Stimulated activated CD8-positive, alpha-beta memory T cell treated with anti-CD3 and anti-CD28 coated beads, Interleukin-2, amount 100 ng/mL, for 48 hours (primary cell): Measurements from ENCODE around the gene MYOZ2.

Experiments
- DNase-seq, 2 donors: peaks; one replicate each; pipeline ENCODE4 v3.0.0-alpha.2; 2020; ENCODE audit warnings: low read depth in 2 of 2

MYOZ2 gene

DNA sequence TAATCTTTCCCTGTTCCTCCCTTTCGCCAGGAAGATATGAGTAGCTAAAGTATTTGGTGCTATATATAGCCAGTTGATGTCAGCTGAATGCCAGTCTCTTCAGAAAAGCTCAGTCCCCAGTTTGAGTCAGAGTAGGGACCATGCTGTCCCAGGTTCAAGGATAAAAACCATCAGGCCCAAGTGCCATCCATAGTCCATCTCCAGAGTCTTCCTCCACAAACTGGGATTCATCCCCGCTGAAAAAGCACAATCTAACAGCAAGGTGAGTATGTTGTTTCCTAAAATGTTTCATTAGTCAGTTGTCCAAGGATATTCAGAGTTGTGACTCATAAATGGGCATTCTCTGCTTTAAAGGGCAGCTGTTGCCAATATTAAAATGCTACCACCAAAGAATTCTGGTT is at the start of gene MYOZ2:
MYOZ2 (plus strand) TSS at position 112 of the 401 bp plus-strand sequence. CDS start 694 bp downstream, outside the sequence.
- no peak for DNase-seq

DNA sequence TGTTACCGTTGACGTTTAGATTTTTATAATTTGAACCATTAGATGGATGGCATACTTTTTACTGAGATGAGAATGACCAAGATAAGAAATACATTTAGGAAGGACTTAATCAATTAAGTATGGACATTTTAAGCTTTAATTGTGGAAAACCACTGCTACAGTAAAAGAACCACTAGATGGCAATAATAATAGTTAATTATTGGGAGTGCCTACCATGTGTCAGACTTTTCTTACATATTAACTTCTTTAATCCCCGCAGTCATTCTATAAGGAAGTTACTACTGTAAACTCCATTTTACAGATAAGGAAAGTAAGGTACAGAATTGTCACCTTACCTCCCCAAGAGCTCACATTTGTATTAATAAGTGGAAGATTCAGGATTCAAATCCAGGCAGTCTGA is 48.5 kb upstream of the MYOZ2 start:
- DNase-seq = no peak

DNA sequence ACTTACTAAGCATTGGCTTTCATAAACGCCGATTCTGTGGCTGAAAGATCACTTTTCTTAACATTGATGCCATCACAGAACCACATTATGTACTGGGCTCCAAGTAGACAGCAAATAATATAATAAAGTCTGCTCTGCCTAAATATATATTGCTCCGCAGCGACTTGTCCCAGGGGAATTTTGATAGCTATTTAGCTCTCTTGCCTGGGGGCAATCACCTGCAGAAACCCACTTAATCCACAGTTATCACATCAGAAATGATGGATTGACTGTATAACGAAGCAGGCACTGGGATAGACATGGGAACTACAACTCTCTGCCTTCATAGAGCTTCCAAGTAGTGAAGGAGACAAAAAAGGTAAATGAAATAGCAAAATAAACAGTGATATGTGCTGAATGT is 48.0 kb upstream of the MYOZ2 start:
- no peak for DNase-seq

DNA sequence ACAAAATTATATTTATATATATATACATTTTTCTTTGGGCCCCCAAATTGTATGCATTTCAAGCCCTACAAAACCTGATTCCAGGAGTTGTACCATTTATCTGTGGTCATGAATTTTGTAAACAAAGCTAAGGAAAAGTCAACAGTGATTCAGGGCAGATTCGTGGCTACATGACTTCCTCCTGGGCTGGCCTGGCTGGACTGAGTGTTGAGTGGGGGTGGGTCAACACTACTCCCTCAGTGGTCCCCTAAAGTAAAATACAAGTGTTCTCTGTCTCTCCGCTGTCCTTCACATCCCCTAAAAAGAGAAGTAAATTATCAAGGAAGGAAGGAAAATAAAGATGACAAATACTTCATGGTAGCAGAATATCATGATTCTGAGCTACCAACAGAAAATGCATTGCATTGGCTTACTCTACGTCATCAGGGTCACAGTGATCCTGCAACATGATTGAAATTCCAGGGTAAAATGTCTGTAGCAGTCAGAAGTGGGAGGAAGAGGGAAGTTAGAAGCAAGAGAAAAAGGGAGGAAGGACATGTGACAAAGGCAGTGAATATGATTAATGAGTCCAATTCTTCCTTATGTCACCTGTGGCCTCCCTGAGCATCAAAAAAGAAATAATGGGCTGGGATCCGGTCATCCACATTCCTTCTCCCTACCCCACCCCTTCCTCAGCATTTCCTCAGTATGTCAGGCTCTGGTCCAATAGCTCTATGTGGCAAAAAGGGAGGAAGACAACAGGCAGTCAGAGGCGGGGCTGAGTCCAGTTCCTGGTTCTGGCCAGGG is 42.4 kb upstream of the MYOZ2 start:
- DNase-seq = no peak

DNA sequence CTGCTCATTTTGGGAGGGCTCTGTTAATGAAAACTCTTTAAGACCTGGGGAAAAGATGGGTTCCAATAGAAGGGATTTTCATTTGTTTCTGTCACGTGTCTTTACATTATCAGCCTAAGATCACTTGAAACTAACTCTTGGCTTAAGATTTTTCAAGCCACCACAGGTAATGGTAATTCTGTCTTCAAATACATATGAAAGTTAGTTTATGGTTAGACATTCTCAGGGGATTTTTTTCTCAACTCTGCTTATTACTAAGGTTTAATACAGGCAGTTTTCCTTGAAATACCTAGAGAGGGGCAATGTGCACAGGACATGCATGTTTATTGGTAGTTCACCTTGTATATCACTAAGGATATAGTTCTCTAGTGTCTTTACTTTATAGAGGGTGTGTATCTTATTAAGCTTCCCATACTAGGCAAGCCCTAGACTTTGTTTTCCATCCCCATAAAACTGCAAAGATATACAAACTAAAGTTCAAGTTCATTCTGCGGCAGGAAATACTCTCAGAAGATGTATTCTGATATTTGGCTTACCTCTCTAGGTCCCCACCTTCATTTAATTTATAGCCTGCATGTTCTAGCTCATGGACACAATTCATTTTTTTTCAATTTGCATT is 38.2 kb upstream of the MYOZ2 start:
- no peak for DNase-seq

DNA sequence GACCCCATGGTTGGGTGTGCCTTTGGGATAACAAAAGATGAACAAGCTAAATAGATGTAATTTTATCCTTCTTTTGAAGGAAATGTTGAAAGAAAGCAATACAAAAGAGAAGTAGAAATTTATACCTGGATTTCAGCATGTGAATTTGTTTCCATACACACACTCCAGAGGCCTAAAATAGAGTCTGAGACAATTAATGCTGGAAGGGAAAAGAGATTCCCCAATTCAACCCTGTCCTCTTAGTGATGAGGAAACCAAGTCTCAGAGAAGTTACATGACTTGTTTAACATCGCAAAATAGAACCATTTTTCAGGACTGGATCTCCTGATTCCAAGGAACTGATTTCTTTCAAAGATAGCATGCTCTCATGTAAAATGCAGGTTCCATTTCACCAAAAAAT is 37.3 kb upstream of the MYOZ2 start:
- DNase-seq = no peak

DNA sequence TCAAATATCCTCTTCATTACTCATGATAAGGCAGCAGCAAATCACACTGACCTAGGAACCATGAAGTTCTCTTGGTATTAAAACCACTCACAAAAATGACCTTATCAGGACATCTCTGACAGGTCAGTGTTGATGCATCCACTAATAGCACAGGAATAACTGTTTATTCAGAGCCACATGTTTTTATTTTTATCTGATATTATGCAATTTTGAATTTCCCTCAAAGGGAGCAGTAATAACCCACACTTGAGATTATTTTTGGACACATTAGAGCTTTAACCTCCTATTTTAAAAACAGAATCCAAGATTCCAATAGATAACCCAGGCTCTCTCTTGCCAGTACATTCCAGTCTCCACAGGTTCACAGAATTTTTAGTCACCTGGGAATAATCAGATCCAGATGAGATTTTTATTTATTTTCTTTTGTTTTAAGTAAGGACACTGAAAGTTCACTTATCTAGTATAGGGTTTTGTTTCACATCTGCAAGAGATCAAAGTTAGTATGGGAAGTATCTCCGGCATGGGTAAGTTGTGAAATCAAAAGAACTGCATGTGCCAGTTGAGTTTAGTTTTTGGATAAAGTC is 36.3 kb upstream of the MYOZ2 start:
- no peak for DNase-seq

DNA sequence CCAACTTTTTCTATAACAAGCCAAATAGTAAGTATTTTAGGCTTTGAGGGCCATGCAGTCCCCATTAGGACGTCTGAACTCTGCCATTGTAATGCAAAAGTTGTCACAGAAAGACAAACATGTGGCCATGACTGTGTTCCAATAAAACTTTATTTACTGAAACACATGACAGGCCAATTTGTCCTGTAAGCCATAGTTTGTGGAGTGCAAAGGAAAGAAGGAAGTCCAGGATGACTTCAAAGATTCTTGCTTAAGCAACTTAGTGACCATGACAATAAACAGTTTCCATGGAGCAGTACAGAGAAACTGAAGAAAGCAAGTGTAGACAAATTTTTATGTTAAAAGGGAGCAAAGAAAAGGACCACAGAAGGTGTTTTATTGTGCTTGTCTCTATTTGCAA is 35.0 kb upstream of the MYOZ2 start:
- no peak for DNase-seq

DNA sequence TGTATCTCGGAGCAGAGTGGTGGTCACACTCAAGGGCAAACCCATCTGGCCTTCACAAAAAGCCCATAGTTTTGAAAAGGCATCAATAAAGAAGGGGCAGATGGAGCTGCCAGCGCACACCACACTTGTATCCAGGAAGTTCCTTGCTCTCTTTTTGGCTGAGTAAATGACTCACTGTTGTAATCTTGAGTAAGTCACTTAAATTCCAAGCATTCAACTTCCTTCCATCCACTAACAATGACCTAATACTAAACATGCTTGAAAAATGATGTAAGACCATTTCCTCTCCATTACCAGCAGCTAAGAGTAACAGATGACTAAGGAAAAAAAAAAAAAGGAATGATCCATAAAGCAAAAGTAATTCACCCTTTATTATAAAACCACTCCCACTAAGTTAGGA is 32.4 kb upstream of the MYOZ2 start:
- no peak for DNase-seq

DNA sequence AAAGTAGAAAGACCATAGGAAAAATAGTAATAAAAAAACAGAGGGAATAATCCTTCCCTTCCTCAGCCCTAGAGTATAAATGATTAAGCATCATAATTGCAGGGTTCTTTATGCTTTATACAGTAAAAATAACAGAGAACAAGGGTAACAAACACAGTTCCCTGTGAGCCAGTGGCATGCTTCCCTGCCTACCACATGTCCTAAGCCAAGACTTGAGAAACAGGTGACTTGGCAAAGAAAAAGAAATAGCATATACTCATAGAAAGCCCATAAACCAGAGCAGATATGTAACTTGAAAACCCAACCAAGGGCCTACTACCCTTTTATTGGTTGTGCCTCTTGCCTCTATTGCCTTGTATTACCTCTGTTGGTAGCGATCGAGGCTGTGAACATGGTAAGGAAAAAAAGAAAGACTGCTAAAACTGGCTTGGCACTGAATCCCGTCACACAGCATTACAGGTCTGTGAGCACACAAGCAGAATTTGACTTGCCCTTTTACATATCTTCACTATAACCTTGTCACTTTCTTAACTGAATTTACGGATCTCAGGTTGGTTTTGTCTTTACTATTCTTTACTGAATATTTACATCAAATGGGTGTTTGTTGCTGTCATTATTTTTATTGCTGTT is 30.9 kb upstream of the MYOZ2 start:
- no peak for DNase-seq

DNA sequence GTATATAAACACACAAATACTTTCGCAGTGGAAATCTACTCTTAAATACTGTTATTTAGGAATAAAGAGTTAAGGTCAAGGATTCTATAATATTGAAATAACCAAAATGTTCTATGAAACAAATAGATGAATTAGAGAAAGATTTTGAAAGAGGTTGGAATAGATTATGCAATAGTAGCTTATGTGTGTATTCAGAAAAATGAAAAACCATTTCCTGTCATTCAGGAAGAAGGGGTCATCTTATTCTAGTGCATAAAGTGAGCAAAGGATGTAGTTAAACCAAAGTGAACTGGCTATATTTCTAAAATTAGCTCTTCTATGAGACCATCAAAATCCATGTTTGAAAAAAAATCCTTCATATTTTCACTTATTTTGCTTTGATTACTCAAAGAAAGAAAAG is 30.0 kb upstream of the MYOZ2 start:
- no peak for DNase-seq

DNA sequence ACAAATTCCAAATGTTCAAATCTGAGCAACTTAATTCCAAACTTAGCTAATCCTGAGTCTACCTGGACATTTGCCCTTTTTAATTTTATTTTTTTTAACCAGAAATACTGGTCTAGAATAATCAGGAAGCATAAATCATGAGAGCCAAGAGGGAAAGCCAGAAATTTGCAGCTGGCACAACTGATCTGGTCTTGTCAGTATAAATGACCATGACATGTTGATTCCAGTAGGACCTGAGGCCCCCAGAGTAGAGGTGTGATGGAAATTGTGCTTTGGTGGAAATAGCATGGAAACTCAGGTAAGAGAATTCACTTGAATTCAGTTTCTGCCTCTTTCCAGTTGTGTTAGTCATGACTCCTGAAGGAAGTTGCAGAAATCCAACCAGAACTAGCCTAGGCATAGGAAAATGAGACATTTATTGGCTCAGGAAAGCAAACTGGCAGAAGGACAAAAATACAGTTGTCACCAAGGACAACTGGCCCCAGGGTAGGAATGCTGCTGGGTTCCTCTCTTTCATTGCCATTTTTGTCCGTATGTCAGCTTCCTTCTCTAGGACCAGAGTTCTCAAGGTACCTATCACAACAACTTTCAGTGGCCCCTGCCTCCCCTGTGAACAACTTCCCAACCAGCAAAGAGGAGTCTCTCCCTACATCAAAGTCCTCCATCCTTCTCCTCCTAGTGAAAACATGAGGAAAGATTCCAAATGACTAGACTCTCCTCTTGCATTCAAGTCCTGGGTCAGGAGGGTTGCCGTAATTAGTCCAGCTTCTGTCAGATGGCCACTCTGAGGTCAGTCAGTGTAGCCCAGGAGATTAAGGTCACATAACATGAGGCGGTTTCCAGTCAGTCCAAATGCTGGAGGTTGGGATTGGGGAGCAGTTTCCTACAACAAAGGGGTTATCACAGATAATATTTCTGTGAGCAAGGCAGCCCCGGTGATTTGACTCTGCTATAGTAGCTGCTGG is 29.3 kb upstream of the MYOZ2 start:
- DNase-seq = no peak

DNA sequence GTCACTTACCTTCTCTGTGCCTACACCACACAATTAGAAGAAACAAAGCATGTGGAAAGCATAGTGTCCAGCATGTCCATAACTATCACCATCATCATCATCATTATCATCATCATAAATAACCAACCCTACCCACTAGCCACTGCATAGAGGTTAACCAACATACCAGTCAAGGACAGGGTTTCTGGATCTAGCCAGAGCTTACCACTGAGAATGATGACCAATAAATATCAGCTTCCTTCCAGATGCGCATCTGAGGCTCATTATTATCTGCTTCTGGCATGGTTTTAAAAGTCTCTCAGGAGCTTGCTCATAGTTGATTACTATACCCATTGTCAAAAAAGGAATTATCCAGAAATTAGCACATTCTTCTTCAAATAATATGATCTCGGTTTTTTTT is 25.5 kb upstream of the MYOZ2 start:
- no peak for DNase-seq

DNA sequence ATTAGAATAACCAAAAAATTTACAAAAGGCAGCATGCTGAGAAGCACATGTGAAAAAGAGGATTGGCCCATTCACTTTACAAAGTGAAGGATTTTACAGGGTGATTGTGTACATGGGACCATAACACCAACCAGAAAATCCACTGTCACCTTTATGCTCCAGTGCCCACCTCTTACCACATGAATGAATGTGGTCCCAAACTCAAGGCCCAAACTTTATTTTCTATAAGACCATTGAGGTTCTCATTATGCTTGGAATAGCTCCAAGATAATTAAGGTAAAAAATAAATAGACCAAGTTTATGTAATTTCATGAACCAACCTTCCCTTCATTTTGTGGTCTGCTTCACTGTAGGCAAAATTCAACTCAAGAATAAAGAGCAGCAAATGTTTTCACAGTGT is 24.3 kb upstream of the MYOZ2 start:
- no peak for DNase-seq

DNA sequence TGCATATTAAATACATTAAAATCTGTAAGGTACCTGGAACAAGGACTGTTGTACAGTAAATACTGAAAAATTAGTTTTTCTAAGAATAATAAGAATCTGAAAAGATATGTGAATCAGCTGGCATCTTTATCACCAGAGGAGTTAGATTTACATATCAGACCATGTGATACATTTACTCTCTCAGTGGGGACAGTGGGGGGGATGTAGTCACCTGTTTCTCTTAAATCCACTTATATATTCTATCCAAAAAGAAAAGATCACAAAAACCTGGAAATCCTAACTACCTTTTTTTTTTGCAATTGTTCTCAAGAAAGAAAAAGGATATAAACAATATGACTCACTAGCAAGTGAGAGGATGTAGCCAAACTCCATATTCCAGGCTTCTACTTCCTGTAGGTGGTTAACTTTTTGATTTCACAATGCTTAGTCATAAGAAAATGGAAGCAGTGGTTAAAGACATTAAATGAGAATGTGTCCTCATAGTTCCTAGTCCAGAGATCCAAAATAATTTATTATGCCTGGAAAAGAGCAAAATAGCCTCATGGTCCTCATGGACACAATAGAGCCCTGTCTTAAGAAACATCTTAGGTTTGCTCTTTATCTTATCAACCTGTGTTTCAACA is 22.5 kb upstream of the MYOZ2 start:
- no peak for DNase-seq

DNA sequence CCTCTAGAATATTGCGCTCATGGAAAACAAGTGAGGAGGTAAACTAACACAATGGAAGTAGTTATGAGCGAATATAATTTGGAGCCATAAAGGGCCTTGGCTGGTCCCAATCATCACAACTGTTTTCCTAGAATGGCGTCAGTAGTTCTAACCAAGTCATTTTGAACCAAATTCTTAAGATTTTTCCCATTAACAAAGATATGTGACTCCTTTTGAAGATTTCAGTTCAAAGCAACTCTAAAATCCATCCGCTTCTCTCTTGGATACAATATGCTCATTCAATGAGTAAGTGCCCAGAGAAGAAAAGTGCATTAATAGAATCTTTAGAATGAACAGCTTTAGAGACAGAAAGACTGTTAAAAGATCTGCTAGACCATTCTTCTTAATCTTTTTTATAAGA is 19.6 kb upstream of the MYOZ2 start:
- DNase-seq = no peak

DNA sequence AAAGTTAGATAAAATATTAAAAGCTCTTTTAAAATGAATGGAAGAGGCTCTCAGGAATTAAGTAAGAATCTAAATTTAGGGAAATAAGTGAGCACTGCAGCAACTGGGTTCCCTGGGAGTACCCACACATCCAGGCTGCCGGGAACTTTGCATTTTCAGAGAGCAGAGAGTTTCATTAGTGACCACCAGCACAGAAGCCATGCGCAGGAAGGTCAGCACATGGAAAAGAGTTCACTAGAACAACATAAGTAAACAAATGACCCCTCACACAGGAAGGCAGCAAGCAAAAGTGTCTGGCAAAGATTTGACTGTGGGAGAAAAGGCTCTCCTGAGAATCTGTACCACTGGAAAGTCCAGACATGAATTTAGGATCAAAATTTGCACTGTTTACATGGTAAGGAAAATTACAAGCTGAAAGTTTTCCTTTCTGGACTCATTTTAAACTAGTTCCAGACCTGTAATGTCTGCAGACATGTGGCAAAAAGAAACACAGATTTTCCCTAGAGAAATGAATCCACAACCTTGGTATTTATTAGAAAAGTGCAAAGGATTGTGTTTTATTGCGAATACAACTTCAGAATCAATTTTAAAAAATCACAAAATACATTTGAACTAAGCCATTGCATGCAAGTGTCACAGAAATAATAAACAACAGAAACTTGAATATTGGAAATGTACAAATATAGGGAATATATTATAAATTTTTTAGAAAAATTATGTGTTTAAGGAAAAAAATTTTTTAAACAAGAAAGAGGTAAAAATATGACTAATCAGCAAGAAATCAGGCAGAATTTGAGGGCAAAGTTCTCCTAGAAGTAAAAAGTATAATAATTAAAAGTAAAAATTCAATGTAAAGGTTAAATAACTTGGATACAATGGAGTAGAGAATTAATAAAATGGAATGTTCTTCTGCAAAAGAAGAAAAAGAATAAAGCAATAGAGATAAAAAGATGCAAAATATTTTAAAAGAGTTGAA is 18.4 kb upstream of the MYOZ2 start:
- no peak for DNase-seq

DNA sequence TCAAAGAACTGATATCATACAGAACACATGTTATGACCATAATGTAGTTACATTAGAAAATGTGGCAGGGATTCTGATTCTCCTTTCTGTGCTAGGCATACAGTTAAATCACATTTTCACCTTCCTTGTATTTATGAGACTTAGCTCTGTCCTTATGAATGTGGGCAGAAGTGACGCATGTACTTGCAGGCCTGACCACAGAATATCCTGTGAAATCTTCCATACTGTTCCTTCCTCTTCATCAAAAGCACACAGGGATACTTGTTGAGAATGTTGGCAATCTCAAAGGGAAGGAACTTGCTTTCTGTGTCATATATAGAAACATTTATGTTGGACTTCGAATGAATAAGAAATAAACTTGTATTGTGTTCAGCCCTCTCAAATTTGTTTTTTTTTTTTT is 17.2 kb upstream of the MYOZ2 start:
- no peak for DNase-seq

DNA sequence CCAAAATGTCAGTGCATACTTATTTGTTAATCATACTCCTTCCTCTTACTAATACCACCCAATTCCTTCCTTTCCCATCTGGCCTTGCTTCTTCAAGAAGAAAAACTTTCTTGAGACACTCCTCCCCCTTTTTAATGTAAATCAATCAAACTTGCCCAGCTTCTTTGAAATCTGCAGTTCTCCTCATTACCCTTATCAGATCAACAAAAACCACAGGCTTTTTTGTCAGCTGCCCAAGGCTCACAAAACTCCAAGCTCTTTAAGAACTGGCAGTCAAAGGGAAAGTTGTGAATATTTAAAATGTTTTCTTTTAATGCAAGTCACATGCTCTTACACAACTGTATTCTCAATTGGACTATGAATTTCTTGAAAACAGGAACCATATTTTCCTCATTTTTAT is 11.3 kb upstream of the MYOZ2 start:
- no peak for DNase-seq

DNA sequence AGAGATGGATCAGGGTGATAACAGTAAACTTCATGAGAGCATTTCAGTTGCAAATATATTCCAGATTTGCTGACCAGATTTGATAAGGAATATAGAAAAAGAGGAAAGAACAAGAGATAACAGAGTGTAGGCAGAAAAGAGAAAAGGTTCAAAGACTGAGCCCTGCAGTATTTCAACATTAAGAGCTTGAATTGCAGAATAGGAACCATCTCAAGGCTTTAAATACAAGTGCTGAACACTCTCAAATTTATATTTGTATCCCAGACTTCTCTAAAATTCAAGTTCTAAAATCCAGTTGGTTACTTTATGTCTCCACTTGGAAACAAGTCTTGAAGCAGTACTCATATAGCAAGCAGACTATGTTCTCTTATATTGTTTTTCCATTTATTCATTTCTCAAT is 9.7 kb upstream of the MYOZ2 start:
- DNase-seq = no peak
